Duodenal mucosa (tissue), 2 donors: ENCODE measurements around the gene IL9.

Experiments
- H3K27ac ChIP-seq: one replicate; pipeline ENCODE4 v1.7.0; 2013; ENCODE audit warnings: low read depth, low read length
- H3K27me3 ChIP-seq, 2 donors: one replicate each; pipeline ENCODE4 v1.7.0; 2013; ENCODE audit warnings: low read length in 2 of 2, control low read depth in 1 of 2; ENCODE audit not compliant: insufficient read depth in 2 of 2, control insufficient read depth in 1 of 2
- H3K36me3 ChIP-seq, 2 donors: one replicate each; pipeline ENCODE4 v1.7.0; 2013; ENCODE audit warnings: low read length in 2 of 2, control low read depth in 1 of 2; ENCODE audit not compliant: insufficient read depth in 2 of 2, control insufficient read depth in 1 of 2
- H3K4me1 ChIP-seq, 2 donors: one replicate each; pipeline ENCODE4 v1.7.0; 2013; ENCODE audit warnings: low read length in 2 of 2, control low read depth in 1 of 2; ENCODE audit not compliant: insufficient read depth in 2 of 2, control insufficient read depth in 1 of 2
- H3K4me3 ChIP-seq, 2 donors: one replicate each; pipeline ENCODE4 v1.7.0; 2013; ENCODE audit warnings: low read length in 2 of 2, low read depth in 1 of 2
- H3K9ac ChIP-seq, 2 donors: one replicate each; pipeline ENCODE4 v1.7.0; 2013; ENCODE audit warnings: low read length in 2 of 2, low read depth in 1 of 2
- H3K9me3 ChIP-seq, 2 donors: one replicate each; pipeline ENCODE4 v1.7.0; 2013; ENCODE audit warnings: low read length in 2 of 2, control low read depth in 1 of 2; ENCODE audit not compliant: control insufficient read depth in 1 of 2

IL9 gene

DNA sequence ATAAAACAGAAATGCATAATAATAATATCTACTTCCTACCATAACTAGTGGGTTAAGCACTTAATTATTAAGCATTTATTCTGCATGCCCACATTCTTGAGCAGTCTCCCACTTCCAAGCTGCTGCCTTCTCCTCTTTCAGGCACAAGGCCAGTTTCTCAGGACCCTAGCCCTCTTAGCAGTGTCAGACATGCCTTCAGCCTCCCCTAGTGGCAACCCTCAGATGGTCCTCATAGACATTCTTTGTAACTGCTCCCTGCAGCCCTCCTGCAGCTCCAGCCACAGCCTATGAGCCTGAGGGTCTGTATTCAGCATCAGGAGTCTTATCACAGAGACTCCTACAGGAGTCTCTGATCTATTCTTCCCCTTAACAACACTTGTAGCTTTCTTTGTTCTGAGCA lies 3.9 kb downstream of the IL9 start:
- Histone ChIP-seq H3K27ac (no peak overlapping the region), H3K9ac (no peak overlapping the region), H3K4me3 (no peak overlapping the region), H3K4me1 (peaks cover 4% of the 10 kb centered on the region in 2 donors), H3K27me3 (no peaks in the 10 kb centered on the region), H3K9me3 (no peaks in the 10 kb centered on the region), H3K36me3 (no peaks in the 10 kb centered on the region)

DNA sequence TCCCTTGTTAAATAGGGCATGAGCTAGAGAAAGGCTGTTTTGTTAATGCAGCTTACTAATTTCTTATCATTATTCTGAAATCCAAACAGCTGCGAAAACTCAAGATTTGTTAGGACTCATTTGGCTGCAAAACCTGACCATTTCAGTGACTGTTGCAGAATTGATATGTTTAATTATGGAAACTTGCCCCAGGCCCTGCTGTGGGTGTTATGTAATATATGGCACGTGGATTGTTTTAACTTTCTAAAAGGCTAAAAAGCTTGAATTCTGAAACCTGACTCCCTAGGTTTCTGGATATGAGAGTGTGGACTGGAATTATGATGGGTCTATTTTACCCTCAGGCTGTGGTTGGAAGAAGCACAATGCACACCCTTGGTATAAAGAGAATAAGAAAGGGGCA lies 4.4 kb downstream of the IL9 start:
- Histone ChIP-seq H3K36me3 (no peaks in the 10 kb centered on the region), H3K27ac (no peak overlapping the region), H3K4me3 (no peak overlapping the region), H3K9me3 (no peaks in the 10 kb centered on the region), H3K4me1 (peaks cover 4% of the 10 kb centered on the region in 2 donors), H3K27me3 (no peaks in the 10 kb centered on the region), H3K9ac (no peak overlapping the region)

DNA sequence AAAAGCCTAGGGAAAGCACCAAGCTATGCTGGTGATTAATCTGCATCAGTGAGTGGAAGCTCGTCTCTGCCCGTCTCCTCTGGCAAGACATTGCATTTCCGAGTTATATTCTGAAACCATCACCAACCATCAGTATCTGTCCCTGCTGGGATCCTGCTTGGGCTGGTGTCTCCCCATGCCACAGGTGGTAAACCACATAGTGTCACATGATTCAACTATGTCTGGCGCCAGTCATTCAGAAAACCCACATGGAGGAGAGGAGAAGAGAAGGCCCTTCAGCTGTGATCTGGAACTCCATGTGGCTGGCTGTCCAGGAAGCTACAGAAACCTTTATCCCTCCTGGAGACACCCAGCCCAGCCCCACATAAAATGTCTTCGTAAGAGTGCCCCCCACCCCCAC lies 4.8 kb downstream of the IL9 start:
- Histone ChIP-seq H3K36me3 (no peaks in the 10 kb centered on the region), H3K9me3 (no peaks in the 10 kb centered on the region), H3K4me1 (peaks cover 4% of the 10 kb centered on the region in 2 donors), H3K9ac (no peak overlapping the region), H3K27me3 (no peaks in the 10 kb centered on the region), H3K4me3 (no peak overlapping the region), H3K27ac (no peak overlapping the region)

DNA sequence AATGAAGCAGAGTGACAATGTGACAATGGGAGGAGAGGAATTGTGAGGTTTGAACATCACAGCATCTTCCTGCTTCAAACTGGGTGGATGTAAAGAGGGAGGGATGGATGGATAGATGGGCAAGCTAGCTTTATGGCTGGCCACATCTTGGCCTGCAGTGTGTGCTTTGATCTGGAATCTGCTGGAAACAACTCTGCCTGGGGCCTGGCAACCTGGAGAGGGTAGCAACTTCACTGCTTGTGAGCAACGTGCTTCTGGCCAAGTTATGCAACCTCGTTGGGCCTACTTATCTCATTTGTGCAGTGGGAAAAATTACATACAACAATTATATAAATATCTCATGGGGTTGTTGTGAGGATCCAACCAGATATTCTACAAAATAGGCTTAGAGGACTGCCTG lies 5.3 kb downstream of the IL9 start:
- Histone ChIP-seq H3K4me3 (no peak overlapping the region), H3K4me1 (peaks cover 4% of the 10 kb centered on the region in 2 donors), H3K9ac (no peak overlapping the region), H3K9me3 (no peaks in the 10 kb centered on the region), H3K27ac (no peak overlapping the region), H3K27me3 (peaks cover 0 to 3% of the 10 kb centered on the region in 2 donors), H3K36me3 (no peaks in the 10 kb centered on the region)

DNA sequence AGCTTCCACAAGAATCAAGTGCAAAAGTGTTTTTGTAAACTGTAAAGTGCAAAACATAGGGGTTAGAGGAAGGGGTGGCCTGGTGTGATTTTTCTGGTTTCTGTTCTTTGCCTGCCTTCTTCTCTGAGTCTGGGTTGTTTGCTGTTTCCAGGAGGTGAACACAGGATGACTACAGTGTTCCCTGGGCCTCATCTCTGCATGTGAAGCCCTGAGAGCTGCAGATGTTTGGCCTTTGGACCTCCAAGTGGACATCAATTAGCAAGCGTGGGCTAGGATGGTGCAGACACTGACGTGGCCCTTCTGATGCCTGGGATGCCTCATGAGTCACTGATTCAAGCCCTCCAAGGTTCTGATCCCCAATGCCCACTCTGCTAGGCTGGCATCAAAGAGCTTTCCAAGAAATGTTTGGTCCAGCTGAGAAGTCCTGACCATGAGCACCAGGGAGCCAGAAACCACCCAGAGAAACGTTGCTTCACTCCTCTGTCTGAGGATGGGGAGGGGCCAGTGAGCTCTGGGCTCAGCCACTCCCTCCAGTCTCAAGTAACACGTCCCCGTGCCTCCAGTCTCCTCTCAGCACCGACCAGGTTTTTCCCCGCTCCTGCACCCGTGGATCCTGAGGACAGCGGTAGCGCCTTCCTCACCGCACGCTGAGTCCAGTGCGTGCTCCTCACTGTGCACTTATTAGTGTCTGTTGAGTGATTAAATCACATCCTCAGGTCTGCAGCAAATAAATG lies 7.6 kb downstream of the IL9 start:
- peaks cover 0 to 12% of the 10 kb centered on the region in 2 donors for H3K27me3 ChIP-seq
- H3K4me1 ChIP-seq = peaks cover 4% of the 10 kb centered on the region in 2 donors
- no peaks in the 10 kb centered on the region for H3K36me3 ChIP-seq
- H3K27ac ChIP-seq = no peak overlapping the region
- no peak overlapping the region for H3K4me3 ChIP-seq
- H3K9me3 ChIP-seq = no peaks in the 10 kb centered on the region
- H3K9ac ChIP-seq = no peak overlapping the region

DNA sequence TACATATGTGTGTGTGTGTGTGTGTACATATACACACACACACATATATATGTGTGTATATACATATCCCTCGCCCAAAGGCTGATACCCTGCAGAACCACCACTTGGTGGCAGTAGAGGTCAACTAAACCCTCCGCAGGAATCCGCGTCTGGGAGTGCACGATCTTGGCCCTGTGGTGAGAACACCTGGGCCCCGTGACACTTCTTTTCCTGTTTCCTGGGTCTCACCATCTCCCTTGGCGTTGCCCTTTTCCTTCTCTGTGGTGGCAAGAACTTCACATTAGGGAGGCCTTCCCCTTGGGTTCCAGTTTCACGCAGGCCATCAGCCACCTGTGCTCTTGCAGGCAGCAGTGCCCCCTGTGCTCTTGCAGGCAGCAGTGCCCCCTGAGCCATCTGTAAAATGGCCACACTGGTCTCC lies 8.2 kb downstream of the IL9 start:
- Histone ChIP-seq H3K4me3 (no peak overlapping the region), H3K9ac (no peak overlapping the region), H3K36me3 (no peaks in the 10 kb centered on the region), H3K27ac (no peak overlapping the region), H3K4me1 (peaks cover 4% of the 10 kb centered on the region in 2 donors), H3K9me3 (no peaks in the 10 kb centered on the region), H3K27me3 (peaks cover 0 to 12% of the 10 kb centered on the region in 2 donors)

DNA sequence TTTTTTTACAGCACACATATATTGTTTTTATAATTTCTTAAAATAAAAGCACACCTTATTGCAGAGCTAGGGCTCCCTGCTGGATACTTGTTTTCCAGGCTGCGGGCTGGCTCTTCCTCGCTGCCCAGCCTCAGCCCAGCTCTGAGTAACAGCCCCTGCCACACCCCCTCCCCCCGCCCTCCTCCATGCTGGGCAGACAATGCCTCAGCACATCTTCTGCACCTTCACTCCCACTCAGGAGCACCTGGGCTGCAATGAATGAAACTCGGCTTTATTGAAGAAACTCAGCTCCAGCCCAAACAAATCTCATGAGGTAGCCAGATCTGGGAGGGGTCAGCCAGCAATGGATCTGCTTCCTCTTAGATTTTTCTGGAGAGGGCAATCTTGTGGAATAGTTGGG lies 9.5 kb downstream of the IL9 start:
- H3K27ac ChIP-seq = no peak overlapping the region
- H3K9me3 ChIP-seq = no peaks in the 10 kb centered on the region
- H3K36me3 ChIP-seq = no peaks in the 10 kb centered on the region
- H3K4me3 ChIP-seq = no peak overlapping the region
- H3K27me3 ChIP-seq = peaks cover 0 to 12% of the 10 kb centered on the region in 2 donors
- peaks cover 4% of the 10 kb centered on the region in 2 donors for H3K4me1 ChIP-seq
- H3K9ac ChIP-seq = no peak overlapping the region

DNA sequence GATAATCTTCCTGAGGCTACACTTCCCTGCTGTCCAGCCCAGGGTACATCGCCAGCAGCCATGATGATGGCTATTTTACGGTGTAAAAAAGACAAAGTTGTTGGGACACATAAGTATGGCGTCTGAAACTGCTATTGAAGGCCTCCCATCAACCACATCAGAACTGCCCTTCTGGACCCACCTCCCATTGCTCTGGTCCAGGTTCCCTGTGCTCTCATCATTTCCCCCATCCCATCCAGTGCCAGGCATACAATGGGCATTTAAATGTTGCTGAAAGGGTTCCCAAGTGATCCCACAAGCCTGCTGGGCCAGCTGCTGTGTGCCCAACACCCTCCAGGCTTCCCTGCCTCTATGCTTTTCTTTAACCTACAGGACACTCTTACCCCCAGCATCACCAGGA lies 10.6 kb downstream of the IL9 start:
- Histone ChIP-seq H3K27me3 (peaks cover 0 to 12% of the 10 kb centered on the region in 2 donors), H3K4me3 (no peak overlapping the region), H3K9ac (no peak overlapping the region), H3K9me3 (no peaks in the 10 kb centered on the region), H3K27ac (no peak overlapping the region), H3K36me3 (no peaks in the 10 kb centered on the region), H3K4me1 (peaks cover 4% of the 10 kb centered on the region in 2 donors)

DNA sequence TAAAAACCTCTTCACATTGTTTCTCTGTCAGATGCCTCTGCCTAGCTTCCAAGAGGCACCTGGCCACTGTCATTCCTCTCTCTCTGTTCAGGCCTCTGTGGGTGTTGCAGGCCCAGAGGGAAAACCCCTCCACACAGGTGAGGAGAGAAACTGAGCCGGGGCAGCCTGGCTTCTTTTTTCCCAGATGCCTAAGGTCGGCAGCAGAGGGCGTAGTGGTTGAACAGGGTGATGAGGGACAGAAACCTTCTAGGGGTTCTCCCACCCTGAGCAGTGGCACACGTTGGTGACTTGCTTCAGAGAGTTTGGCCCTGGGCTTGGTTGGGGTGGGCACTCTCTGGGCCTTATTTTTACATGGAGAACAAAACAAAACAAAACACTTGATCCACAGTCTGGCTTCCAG lies 12.2 kb downstream of the IL9 start:
- Histone ChIP-seq H3K9me3 (no peaks in the 10 kb centered on the region), H3K27me3 (peaks cover 0 to 12% of the 10 kb centered on the region in 2 donors), H3K9ac (no peak overlapping the region), H3K4me1 (peaks cover 4% of the 10 kb centered on the region in 2 donors), H3K27ac (no peak overlapping the region), H3K4me3 (no peak overlapping the region), H3K36me3 (no peaks in the 10 kb centered on the region)

DNA sequence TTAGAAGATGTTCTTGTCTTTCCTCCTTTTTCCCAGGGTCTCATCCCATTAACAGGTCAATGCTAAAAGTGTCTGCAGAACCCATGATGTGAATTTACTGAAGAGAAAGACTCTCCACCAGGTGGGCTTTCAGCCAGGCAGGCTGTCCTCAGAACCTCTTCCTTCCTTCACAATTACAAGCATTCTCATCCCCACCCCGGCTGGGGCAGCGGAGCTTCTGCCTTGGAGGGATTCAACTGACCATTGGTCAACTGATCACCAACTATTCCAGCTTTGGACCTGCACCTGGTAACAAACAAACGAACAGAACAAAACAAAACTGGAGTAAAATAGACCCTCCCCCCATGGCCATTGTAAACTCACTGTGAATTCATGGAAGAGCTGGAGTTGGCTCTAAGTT lies 12.6 kb downstream of the IL9 start:
- Histone ChIP-seq H3K27me3 (peaks cover 0 to 12% of the 10 kb centered on the region in 2 donors), H3K4me3 (no peak overlapping the region), H3K4me1 (peaks cover 4% of the 10 kb centered on the region in 2 donors), H3K36me3 (no peaks in the 10 kb centered on the region), H3K9ac (no peak overlapping the region), H3K27ac (no peak overlapping the region), H3K9me3 (no peaks in the 10 kb centered on the region)
